ENCODE measurements around the gene MTMR4.
A peak's percentile ranks its signal among the peaks of the same experiment; 100 is the strongest.
"Not testable (repeated sequence)": the region's sequence is repeated elsewhere in the genome, so short reads cannot be mapped to it uniquely, and the experiment has no call there.

Gene MTMR4

DNA sequence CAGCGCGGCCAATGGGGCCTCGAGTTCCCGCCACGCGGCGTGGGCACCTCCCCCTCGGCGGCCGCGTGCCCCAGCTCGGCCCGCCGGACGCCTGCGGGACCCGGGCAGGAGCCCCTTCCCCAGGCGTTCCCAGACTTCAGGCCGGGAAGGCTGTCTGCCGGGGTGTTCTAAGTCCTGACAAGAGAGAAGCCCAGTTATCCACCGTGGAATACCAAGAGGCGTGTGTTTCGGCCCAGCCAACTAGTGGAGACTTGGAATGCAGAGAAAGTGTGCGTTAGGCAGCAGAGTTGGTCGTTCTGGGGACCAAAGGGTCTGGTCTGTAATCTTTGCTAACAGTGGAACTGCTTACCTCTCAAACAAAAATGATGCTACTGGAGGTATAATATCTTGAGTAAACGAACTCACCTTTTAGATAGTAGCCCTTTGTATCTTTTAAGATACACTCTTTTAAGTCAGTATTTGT is 26.0 kb downstream of the MTMR4 start:
- no peak for DNase-seq

DNA sequence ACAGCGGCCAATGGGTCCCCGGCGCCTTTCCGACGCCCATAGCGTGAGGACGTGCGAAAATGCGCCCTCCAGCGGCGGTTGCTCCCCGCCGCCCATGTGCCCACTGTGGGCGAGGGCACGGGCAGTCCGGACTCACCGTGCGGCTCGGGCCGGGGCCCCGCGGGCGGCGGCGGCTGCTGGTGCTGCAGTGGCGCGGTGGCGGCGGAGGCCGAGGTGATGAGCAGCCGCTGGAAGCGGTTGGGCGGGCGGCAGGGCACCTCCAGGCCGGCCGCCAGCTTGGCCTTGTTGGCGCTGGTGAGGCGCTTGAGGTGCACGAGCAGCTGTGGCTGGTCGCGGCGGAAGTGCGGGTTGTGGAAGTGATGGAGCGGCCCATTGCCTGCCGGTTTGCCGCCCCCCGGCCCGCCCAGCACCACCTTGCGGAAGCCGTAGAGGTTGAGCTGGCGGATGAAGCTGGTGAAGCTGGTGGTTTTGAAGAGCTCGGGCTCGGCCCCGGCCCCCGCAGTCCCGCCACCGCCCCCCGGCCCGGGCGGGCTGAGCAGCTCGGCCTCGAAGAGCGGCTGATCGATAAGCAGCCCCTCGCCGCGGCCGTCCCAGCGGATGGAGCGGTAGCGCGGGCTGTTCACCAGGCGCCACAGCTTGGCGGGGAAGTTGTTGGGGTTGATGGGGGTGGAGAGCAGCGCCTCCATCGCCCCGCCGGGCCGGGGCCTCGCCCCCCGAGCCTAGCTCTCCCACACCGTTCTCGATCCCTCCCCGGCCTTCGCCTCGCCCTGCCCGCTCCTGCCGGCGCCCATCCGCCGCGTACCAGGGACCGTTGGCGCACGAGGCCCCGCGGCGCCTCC is 26.6 kb downstream of the MTMR4 start, which contains the start of gene HSF5:
Gene HSF5, minus strand, starts transcription at position 820 of the 839 bp plus-strand sequence. Its CDS starts 134 bp downstream, at position 686.
- DNase-seq, result no peak

DNA sequence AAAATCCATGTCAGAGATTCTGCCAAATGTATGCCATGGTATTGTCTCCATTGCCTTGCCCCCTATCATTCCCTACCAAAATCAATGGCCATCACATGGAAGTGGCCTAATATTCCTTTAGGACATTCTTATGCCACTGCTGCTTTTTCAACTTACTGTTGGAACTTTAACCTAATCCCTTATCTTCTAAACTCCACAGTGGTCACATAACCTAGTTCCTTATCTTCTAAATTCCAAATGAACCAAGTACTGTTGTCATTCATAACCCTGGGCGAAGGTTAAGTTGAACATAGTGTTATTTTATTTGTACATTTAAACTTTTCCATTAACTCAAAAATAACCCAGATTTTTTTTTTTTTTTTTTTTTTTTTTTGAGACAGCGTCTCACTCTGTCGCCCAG is 29.8 kb downstream of the MTMR4 start:
- DNase-seq, result no peak

DNA sequence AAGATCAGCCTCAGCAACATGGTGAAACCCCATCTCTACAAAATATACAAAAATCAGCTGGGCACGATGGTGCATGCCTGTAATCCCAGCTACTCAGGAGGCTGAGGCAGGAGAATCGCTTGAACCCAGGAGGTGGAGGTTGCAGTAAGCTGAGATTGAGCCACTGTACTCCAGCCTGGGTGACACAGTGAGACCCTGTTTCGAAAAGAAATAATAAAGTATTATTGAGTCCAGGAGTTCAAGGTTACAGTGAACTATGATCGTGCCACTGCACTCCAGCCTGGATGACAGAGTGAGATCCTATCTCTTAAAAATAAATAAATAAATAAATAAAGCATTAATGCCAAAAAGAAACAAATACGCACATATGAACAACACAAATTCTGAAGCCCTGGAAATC is 32.6 kb downstream of the MTMR4 start:
- not testable (repeated sequence) for DNase-seq

DNA sequence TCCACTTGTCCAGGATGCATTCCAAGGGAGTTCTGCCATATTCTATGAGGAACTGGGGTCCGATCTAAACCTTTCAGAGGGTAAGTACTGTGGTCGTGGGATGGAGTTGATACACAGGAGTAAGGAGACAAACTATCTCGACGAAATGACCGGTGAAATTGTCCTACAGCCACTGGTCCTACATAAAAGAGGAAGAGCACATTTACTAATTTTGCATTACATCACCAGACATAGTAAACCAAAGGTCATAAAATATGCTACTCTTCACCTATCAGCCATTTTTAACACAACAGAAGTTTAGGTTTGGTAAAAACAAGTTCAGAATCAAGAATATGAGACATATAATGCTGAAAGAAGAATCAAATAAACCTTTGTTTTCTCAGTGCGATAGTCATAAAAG is 34.3 kb downstream of the MTMR4 start:
- DNase-seq, result no peak

DNA sequence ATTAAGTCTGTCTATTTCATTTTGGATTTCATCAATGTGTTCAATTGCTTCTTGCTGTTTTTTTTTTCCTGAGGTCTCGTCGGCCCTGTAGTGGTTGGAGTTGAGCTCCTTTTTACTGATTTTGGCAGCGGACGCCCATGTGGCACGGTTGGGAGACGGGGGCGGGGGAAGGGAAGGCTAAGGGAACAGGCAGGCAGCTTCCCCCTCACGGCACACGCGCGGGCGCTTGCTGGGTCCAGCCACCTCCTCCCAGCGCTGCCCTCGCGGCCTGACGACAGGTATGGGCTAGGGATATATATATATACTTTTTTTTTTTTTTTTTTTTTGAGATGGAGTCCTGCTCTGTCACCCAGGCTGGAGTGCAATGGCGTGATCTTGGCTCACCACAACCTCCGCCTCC is 37.6 kb downstream of the MTMR4 start:
- DNase-seq, result no peak

DNA sequence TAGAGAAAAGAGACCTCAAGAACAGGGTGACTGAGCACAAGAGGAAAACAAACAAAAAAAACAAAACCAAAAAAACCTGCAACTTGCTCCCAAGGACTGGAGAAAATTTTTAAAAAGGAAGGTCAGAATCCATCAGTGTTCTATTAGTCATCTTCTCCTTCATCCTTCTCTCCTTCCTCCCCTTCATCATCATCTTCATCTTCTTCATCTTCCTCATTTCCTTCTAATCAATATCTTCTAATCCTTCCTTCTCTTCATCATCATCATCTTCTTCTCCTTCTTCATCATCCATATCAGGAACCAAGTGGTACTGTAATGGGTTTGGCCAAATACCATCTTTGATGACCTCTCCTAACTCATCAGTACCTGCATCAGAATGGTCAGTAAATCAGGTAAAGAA is 38.5 kb downstream of the MTMR4 start:
- no peak for DNase-seq

DNA sequence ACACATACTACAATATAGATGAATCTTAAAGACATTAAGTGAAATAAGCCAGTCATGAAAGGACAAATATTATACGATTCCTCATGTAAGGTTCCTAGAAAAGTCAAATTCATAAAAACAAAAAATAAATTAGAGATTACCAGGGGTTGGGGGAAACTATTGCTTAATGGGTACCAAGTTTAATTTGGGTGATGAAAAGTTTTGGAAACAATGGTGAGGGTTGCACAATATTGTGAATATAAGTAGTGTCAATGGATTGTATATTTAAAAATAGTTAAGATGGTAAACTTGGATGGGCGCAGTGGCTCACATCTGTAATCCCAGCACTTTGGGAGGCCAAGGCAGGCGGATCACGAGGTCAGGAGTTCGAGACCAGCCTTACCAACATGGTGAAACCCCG is 44.1 kb downstream of the MTMR4 start:
- DNase-seq, result no peak

DNA sequence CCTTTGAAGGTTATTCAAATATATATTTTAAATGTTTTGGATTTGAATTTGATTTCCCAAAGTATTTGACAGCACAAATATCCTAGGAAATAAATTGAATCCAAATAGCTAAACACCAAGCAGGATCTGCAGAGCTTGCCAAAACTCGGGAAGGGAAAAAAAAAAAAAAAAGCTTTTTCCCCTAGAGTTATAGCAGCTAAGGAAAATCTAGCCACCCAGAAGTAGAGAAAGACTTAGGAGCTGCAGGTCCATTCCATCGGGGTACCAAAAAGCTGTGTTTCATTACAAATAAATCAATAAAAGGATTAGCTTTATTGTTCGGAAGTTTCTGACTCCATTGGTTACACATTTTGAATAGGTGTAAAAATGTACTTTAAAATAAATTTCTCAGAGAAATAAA is 45.5 kb downstream of the MTMR4 start:
- DNase-seq, result no peak

DNA sequence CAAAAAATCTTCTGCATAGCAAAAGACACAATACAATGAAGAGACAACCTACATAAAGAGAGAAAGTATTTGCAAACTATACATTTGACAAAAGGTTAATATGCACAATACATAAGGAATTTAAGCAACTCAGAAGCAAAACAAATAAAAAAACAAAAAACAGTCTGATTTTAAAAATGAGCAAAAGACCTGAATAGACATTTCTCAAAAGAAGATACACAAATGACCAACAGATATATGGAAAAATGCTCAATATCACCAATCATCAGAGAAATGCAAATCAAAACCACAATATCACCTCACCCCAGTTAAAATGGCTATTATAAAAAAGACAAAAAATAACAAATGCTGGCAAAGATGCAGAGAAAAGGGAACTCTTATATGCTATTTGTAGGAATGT is 58.9 kb downstream of the MTMR4 start:
- no peak for DNase-seq

DNA sequence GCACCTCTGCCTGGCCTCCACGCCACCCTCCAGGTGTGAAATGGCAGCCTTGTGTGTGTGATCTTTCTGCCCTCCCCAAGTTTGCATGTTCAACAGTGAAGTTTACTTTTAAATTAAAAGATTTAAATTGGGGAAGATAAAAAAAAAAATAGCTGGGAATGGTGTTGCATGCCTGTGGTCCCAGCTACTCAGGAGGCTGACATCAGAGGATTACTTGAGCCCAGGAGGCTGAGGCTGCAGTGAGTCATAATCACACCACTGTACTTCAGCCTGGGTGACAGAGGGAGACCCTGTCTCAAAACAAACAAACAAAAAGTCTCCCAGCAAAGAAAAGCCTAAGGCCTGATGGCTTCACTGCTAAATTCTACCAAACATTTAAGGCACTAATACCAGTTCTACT is 61.7 kb downstream of the MTMR4 start:
- DNase-seq, result no peak

DNA sequence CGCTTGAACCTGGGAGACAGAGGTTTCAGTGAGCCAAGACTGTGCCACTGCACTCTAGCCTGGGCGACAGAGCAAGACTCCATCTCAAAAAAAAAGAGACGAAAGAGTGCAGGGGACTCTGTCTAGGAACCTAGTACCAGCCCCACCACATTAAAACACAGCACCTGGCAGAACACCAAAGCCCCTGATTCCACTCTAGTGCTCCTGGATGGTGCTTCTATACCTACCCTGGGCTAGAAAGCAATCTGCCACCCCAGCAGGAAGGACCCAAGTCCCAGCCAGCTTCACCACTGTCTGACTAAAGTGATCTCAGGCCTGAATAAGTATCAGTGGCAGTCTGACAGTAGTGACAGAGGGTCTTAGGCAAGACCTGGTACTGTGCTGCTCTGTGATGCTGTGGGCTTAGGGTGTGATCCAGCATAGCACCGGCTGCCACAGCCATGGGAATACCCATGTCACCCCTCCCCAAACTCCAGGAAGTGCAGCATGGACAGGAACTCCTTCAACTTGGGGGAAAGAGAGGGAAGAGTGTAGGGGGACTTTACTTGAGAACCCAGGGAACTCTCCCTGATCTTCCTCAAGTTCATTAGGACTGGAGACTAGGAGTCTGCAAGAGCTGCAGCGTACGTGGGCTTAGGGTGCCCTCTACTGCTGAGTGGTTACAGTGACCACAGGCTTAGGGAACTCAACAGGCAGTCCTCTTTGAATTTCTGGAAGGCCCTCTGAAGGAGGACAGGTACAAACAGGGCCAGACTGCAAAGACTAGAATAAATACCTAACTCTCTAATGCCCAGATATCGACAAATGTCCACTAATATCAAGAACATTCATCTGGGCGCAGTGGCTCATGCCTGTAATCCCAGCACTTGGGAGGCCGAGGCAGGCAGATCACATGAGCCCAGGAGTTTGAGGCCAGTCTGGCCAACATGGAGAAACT is 67.1 kb downstream of the MTMR4 start:
- DNase-seq, result peak; percentile 48

DNA sequence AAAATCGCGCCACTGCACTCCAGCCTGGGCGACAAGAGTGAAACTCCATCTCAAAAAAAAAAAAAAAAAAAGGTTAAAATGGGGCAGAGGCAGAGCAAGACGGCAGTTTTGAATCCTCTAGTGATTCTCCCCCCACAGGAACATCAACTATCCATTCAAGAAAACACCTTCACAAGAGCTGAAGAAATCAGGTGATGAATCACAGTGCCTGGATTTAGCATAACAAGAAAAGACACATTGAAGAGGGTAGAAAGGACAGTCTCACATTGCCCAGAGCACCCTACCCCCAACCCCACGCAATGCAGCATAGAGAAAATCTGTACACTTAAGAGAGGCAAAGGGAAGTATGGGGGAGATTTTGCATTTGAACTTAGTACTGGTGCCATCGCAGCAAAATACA is 68.4 kb downstream of the MTMR4 start:
- no peak for DNase-seq
